ENCODE results near the gene RSPO3. TPM values are rescaled to one million over a fixed set of nuclear protein-coding genes. Genes with fewer than 3 reads are reported as not detected.

RSPO3 gene
- total and polyA plus RNA-seq, 2 donors (not counting 1 experiment from before 2014, with no cell fraction given), result 0.85 to 12.4 TPM

DNA sequence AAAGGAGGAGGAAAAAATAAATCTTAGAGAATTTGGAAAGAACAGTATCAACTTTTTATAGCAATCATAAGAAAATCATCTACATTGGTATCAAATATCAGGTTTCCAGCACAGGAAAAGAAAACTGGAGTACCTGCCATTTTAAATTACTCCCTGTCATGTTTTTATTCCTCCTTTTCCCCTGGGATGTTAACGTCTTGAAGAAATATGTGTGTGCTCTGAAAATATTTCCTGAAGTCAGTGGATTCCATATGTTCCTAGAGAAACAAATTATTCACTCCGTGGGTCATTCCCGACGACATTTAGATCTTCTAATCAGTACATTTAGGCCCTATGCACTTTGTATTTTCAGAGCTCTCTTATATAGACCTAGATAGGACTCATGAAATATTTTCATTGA is 42.0 kb upstream of the RSPO3 start:
- no peak overlapping the region for H3K9ac ChIP-seq (ENCODE audit: insufficient read depth, low read length)
- no peaks in the 10 kb centered on the region for H3K4me1 ChIP-seq (ENCODE audit: control insufficient read depth, extremely low read depth, insufficient read depth, low read length)
- H3K27me3 ChIP-seq (ENCODE audit: control insufficient read depth, insufficient read depth, low read length), result no peaks in the 10 kb centered on the region
- no peaks in the 10 kb centered on the region for H3K79me2 ChIP-seq (ENCODE audit: control insufficient read depth, insufficient read depth, low read length)
- H3K27ac ChIP-seq (ENCODE audit: insufficient read depth, low read length), result no peak overlapping the region
- no peaks in the 10 kb centered on the region for H4K20me1 ChIP-seq (ENCODE audit: control insufficient read depth, extremely low read depth, insufficient read depth, low read length)
- no peak for DNase-seq (ENCODE audit: low read depth in 2 of 2)
- no peaks in the 10 kb centered on the region for H3K36me3 ChIP-seq (ENCODE audit: control insufficient read depth, insufficient read depth, low read length)
- TF ChIP-seq, protein P1, sequence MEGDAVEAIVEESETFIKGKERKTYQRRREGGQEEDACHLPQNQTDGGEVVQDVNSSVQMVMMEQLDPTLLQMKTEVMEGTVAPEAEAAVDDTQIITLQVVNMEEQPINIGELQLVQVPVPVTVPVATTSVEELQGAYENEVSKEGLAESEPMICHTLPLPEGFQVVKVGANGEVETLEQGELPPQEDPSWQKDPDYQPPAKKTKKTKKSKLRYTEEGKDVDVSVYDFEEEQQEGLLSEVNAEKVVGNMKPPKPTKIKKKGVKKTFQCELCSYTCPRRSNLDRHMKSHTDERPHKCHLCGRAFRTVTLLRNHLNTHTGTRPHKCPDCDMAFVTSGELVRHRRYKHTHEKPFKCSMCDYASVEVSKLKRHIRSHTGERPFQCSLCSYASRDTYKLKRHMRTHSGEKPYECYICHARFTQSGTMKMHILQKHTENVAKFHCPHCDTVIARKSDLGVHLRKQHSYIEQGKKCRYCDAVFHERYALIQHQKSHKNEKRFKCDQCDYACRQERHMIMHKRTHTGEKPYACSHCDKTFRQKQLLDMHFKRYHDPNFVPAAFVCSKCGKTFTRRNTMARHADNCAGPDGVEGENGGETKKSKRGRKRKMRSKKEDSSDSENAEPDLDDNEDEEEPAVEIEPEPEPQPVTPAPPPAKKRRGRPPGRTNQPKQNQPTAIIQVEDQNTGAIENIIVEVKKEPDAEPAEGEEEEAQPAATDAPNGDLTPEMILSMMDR (conservative IDR thresholded peaks at IDR 0.05 in 1 of 2, IDR thresholded peaks at IDR 0.05 in 1 of 2; ENCODE audit: low read depth in 1 of 2, low read length in 2 of 2), result no peak
- TF ChIP-seq EZH2 (IDR thresholded peaks at IDR 0.05; ENCODE audit: low read length, missing control alignments), result no peak
- no peak overlapping the region for H2AFZ ChIP-seq (ENCODE audit: low read length)
- H3K4me2 ChIP-seq (ENCODE audit: extremely low read depth, insufficient read depth, low read length), result no peak overlapping the region
- H3K4me3 ChIP-seq (replicated peaks in 1 of 4; ENCODE audit: control extremely low read depth in 1 of 4, insufficient read depth in 1 of 4, low read depth in 3 of 4, low read length in 4 of 4), result no peak overlapping the region
- no peaks in the 10 kb centered on the region for H3K9me3 ChIP-seq (ENCODE audit: control insufficient read depth, insufficient read depth, low read depth, low read length)

DNA sequence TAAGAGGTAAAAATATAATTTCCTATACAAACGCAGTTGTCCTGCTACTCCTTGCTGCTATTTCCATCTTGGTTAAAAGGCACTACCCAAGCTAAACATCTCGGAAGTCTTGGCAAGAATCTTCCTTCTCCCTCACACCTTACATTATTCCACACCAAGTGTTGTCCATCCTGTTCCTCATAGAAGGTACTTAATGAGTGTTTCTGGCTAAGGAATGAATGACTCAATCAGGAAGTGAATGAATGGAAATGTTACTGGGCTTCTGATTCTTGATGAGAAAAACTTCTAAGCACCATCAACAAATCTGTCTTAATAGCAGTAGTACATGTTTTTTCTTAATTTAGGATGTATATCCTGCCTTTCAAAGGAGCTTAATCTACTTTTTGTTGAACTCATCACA is 40.6 kb upstream of the RSPO3 start:
- H3K9ac ChIP-seq (ENCODE audit: insufficient read depth, low read length), result no peak overlapping the region
- no peaks in the 10 kb centered on the region for H3K79me2 ChIP-seq (ENCODE audit: control insufficient read depth, insufficient read depth, low read length)
- no peaks in the 10 kb centered on the region for H4K20me1 ChIP-seq (ENCODE audit: control insufficient read depth, extremely low read depth, insufficient read depth, low read length)
- H2AFZ ChIP-seq (ENCODE audit: low read length), result no peak overlapping the region
- H3K4me3 ChIP-seq (replicated peaks in 1 of 4; ENCODE audit: control extremely low read depth in 1 of 4, insufficient read depth in 1 of 4, low read depth in 3 of 4, low read length in 4 of 4), result no peak overlapping the region
- no peak overlapping the region for H3K4me2 ChIP-seq (ENCODE audit: extremely low read depth, insufficient read depth, low read length)
- TF ChIP-seq, protein P1 (conservative IDR thresholded peaks at IDR 0.05 in 1 of 2, IDR thresholded peaks at IDR 0.05 in 1 of 2; ENCODE audit: low read depth in 1 of 2, low read length in 2 of 2), result no peak
- no peak for TF ChIP-seq EZH2 (IDR thresholded peaks at IDR 0.05; ENCODE audit: low read length, missing control alignments)
- no peaks in the 10 kb centered on the region for H3K27me3 ChIP-seq (ENCODE audit: control insufficient read depth, insufficient read depth, low read length)
- DNase-seq (ENCODE audit: low read depth in 2 of 2), result no peak
- no peaks in the 10 kb centered on the region for H3K4me1 ChIP-seq (ENCODE audit: control insufficient read depth, extremely low read depth, insufficient read depth, low read length)
- no peaks in the 10 kb centered on the region for H3K36me3 ChIP-seq (ENCODE audit: control insufficient read depth, insufficient read depth, low read length)
- no peaks in the 10 kb centered on the region for H3K9me3 ChIP-seq (ENCODE audit: control insufficient read depth, insufficient read depth, low read depth, low read length)
- H3K27ac ChIP-seq (ENCODE audit: insufficient read depth, low read length), result no peak overlapping the region

DNA sequence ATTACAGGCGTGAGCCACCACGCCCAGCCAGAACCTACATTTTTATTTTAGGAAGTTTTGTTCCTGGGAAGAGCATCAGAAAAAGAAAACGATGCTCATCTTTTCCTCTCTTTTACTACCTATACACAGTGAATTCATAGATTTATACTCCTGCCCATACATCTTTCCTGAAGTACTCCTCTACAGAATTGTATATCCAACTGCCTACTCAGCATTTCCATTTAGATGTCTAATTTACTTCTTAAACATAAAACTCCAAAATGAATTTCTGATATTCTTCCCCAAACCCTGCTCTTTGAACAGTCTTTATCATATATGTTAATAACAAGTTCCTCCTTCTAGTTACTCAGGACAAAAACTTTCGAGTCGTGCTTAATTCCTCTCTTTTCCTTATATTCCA is 39.8 kb upstream of the RSPO3 start:
- H3K9ac ChIP-seq (ENCODE audit: insufficient read depth, low read length), result no peak overlapping the region
- H3K9me3 ChIP-seq (ENCODE audit: control insufficient read depth, insufficient read depth, low read depth, low read length), result no peaks in the 10 kb centered on the region
- no peaks in the 10 kb centered on the region for H3K36me3 ChIP-seq (ENCODE audit: control insufficient read depth, insufficient read depth, low read length)
- no peak overlapping the region for H3K4me3 ChIP-seq (replicated peaks in 1 of 4; ENCODE audit: control extremely low read depth in 1 of 4, insufficient read depth in 1 of 4, low read depth in 3 of 4, low read length in 4 of 4)
- no peaks in the 10 kb centered on the region for H3K27me3 ChIP-seq (ENCODE audit: control insufficient read depth, insufficient read depth, low read length)
- H3K4me2 ChIP-seq (ENCODE audit: extremely low read depth, insufficient read depth, low read length), result no peak overlapping the region
- no peaks in the 10 kb centered on the region for H4K20me1 ChIP-seq (ENCODE audit: control insufficient read depth, extremely low read depth, insufficient read depth, low read length)
- H3K4me1 ChIP-seq (ENCODE audit: control insufficient read depth, extremely low read depth, insufficient read depth, low read length), result no peaks in the 10 kb centered on the region
- H2AFZ ChIP-seq (ENCODE audit: low read length), result no peak overlapping the region
- TF ChIP-seq EZH2 (IDR thresholded peaks at IDR 0.05; ENCODE audit: low read length, missing control alignments), result no peak
- TF ChIP-seq, protein P1 (conservative IDR thresholded peaks at IDR 0.05 in 1 of 2, IDR thresholded peaks at IDR 0.05 in 1 of 2; ENCODE audit: low read depth in 1 of 2, low read length in 2 of 2), result no peak
- no peaks in the 10 kb centered on the region for H3K79me2 ChIP-seq (ENCODE audit: control insufficient read depth, insufficient read depth, low read length)
- no peak for DNase-seq (ENCODE audit: low read depth in 2 of 2)
- no peak overlapping the region for H3K27ac ChIP-seq (ENCODE audit: insufficient read depth, low read length)
